ENCODE results near the gene HRNR.

- TF ChIP-seq REST (IDR thresholded peaks at IDR 0.05; ENCODE audit: low read depth, low read length): no peak
- no peak for TF ChIP-seq JUND (IDR thresholded peaks at IDR 0.05)
- TF ChIP-seq CTCF (IDR thresholded peaks at IDR 0.05): no peak
- TF ChIP-seq NFIC (IDR thresholded peaks at IDR 0.05; ENCODE audit: borderline replicate concordance): no peak
Observed at GRCh38 chr1:152166966-152167365, 57.0 kb downstream of the HRNR start.

Data from SK-N-SH (cell line).